ENCODE data around the gene FNDC5.

FNDC5 gene

GRCh38 chr1:32877211-32878110 is 6.7 kb upstream of the FNDC5 start:
- Histone ChIP-seq H3K27me3 (ENCODE audit: insufficient read depth, poor library complexity, severe bottlenecking) (no peaks in the 10 kb centered on the region), H3K36me3 (ENCODE audit: low read depth) (no peaks in the 10 kb centered on the region), H3K9me3 (ENCODE audit: severe bottlenecking) (no peaks in the 10 kb centered on the region), H3K4me1 (ENCODE audit: insufficient read depth, poor library complexity, severe bottlenecking) (no peaks in the 10 kb centered on the region), H3K27ac (ENCODE audit: poor library complexity, severe bottlenecking) (no peak overlapping the region), H3K4me3 (ENCODE audit: severe bottlenecking) (no peak overlapping the region)
- ATAC-seq (ENCODE audit: low read depth), result no peak
- no peak for DNase-seq (ENCODE audit: low spot score)
- no peak for TF ChIP-seq CTCF (IDR thresholded peaks at IDR 0.05; ENCODE audit: poor library complexity, severe bottlenecking)

- H3K4me1 ChIP-seq (ENCODE audit: insufficient read depth, poor library complexity, severe bottlenecking), result no peaks in the 10 kb centered on the region
- no peak overlapping the region for H3K27ac ChIP-seq (ENCODE audit: poor library complexity, severe bottlenecking)
- no peaks in the 10 kb centered on the region for H3K9me3 ChIP-seq (ENCODE audit: severe bottlenecking)
- peak; percentile 73 for TF ChIP-seq CTCF (IDR thresholded peaks at IDR 0.05; ENCODE audit: poor library complexity, severe bottlenecking)
- ATAC-seq (ENCODE audit: low read depth) (peak; percentile 44; the same call in 2 of the 3 replicates), DNase-seq (ENCODE audit: low spot score) (no peak)
- H3K4me3 ChIP-seq (ENCODE audit: severe bottlenecking), result no peak overlapping the region
- H3K36me3 ChIP-seq (ENCODE audit: low read depth), result no peaks in the 10 kb centered on the region
- H3K27me3 ChIP-seq (ENCODE audit: insufficient read depth, poor library complexity, severe bottlenecking), result peaks cover 7% of the 10 kb centered on the region
These were observed 5.9 kb upstream of the FNDC5 start for GRCh38 chr1:32876341-32877210.

GRCh38 chr1:32874860-32875752 is 4.4 kb upstream of the FNDC5 start:
- Histone ChIP-seq H3K4me1 (ENCODE audit: insufficient read depth, poor library complexity, severe bottlenecking) (no peaks in the 10 kb centered on the region), H3K27ac (ENCODE audit: poor library complexity, severe bottlenecking) (no peak overlapping the region), H3K27me3 (ENCODE audit: insufficient read depth, poor library complexity, severe bottlenecking) (peaks cover 17% of the 10 kb centered on the region), H3K36me3 (ENCODE audit: low read depth) (no peaks in the 10 kb centered on the region), H3K4me3 (ENCODE audit: severe bottlenecking) (no peak overlapping the region), H3K9me3 (ENCODE audit: severe bottlenecking) (no peaks in the 10 kb centered on the region)
- ATAC-seq (ENCODE audit: low read depth), result no peak
- no peak for DNase-seq (ENCODE audit: low spot score)
- TF ChIP-seq CTCF (IDR thresholded peaks at IDR 0.05; ENCODE audit: poor library complexity, severe bottlenecking), result no peak

GRCh38 chr1:32873484-32873883 is 2.8 kb upstream of the FNDC5 start:
- no peaks in the 10 kb centered on the region for H3K4me1 ChIP-seq (ENCODE audit: insufficient read depth, poor library complexity, severe bottlenecking)
- H3K27ac ChIP-seq (ENCODE audit: poor library complexity, severe bottlenecking), result no peak overlapping the region
- no peak for TF ChIP-seq CTCF (IDR thresholded peaks at IDR 0.05; ENCODE audit: poor library complexity, severe bottlenecking)
- no peak overlapping the region for H3K4me3 ChIP-seq (ENCODE audit: severe bottlenecking)
- ATAC-seq (ENCODE audit: low read depth), result no peak
- H3K36me3 ChIP-seq (ENCODE audit: low read depth), result no peaks in the 10 kb centered on the region
- H3K9me3 ChIP-seq (ENCODE audit: severe bottlenecking), result no peaks in the 10 kb centered on the region
- H3K27me3 ChIP-seq (ENCODE audit: insufficient read depth, poor library complexity, severe bottlenecking), result peaks cover 19% of the 10 kb centered on the region
- no peak for DNase-seq (ENCODE audit: low spot score)

Data from RWPE2 (cell line).